HG03469 (cell line): ENCODE data around the gene TRABD2B.
"Not testable (repeated sequence)": the region's sequence is repeated elsewhere in the genome, so short reads cannot be mapped to it uniquely, and the experiment has no call there.

ENCODE experiments used
- ATAC-seq: cut with Tn5 transposase; IDR thresholded peaks from one replicate; pipeline ENCODE4 v1.9.1; 2021; ENCODE audit warnings: mild to moderate bottlenecking, moderate library complexity, moderate number of reproducible peaks; ENCODE audit not compliant: unreplicated experiment

Gene TRABD2B

GRCh38 chr1:47970882-47971281 is 26.3 kb downstream of the TRABD2B start:
- ATAC-seq, result no peak

- no peak for ATAC-seq
These were observed 27.7 kb downstream of the TRABD2B start for GRCh38 chr1:47969478-47969877.

GRCh38 chr1:47968556-47968888 is 28.7 kb downstream of the TRABD2B start:
- ATAC-seq, result no peak

- ATAC-seq, result no peak
These were observed 29.2 kb downstream of the TRABD2B start for GRCh38 chr1:47967864-47968555.

- no peak for ATAC-seq
These were observed 31.4 kb downstream of the TRABD2B start for GRCh38 chr1:47965816-47966215.

GRCh38 chr1:47964636-47965035 is 32.5 kb downstream of the TRABD2B start:
- no peak for ATAC-seq

- no peak for ATAC-seq
These were observed 33.4 kb downstream of the TRABD2B start for GRCh38 chr1:47963568-47964358.

- ATAC-seq, result no peak
These were observed 34.3 kb downstream of the TRABD2B start for GRCh38 chr1:47962750-47963492.

- not testable (repeated sequence) for ATAC-seq
These were observed 35.4 kb downstream of the TRABD2B start for GRCh38 chr1:47961835-47962234.

- ATAC-seq, result not testable (repeated sequence)
These were observed 40.7 kb downstream of the TRABD2B start for GRCh38 chr1:47956491-47956890.

- no peak for ATAC-seq
These were observed 43.5 kb downstream of the TRABD2B start for GRCh38 chr1:47953661-47954060.

GRCh38 chr1:47951545-47952235 is 45.5 kb downstream of the TRABD2B start:
- ATAC-seq, result no peak

- no peak for ATAC-seq
These were observed 46.2 kb downstream of the TRABD2B start for GRCh38 chr1:47951026-47951425.

- no peak for ATAC-seq
These were observed 46.7 kb downstream of the TRABD2B start for GRCh38 chr1:47950471-47950870.

GRCh38 chr1:47948126-47948525 is 49.1 kb downstream of the TRABD2B start:
- no peak for ATAC-seq

GRCh38 chr1:47947531-47947930 is 49.7 kb downstream of the TRABD2B start:
- ATAC-seq, result no peak

GRCh38 chr1:47944561-47944960 is 52.6 kb downstream of the TRABD2B start:
- no peak for ATAC-seq

- ATAC-seq, result no peak
These were observed 55.0 kb downstream of the TRABD2B start for GRCh38 chr1:47942240-47942629.

- no peak for ATAC-seq
These were observed 55.5 kb downstream of the TRABD2B start for GRCh38 chr1:47941609-47942239.

- no peak for ATAC-seq
These were observed 56.4 kb downstream of the TRABD2B start for GRCh38 chr1:47940779-47941178.

- ATAC-seq, result no peak
These were observed 56.9 kb downstream of the TRABD2B start for GRCh38 chr1:47940326-47940725.
